ENCODE measurements around the gene FIBCD1.

The FIBCD1 gene

DNA sequence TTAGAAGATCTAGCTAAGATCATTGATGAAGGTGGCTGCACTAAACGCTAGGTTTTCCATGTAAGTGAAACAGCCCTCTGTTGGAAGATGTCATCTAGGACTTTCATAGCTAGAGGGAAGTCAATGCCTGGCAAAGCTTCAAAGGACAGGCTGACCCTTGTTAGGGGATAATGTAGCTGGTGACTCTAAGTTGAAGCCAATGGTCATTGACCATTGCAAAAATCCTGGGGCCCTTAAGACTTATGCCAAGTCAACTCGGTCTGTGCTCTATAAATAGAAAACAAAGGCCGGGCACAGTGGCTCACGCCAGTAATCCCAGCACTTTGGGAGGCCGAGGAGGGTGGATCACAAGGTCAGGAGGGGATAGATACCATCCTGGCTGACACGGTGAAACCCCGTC lies 26.6 kb upstream of the FIBCD1 start:
- FAIRE-seq (no peak), DNase-seq (ENCODE audit: insufficient read length, low spot score) (no peak)
- TF ChIP-seq, protein P1, sequence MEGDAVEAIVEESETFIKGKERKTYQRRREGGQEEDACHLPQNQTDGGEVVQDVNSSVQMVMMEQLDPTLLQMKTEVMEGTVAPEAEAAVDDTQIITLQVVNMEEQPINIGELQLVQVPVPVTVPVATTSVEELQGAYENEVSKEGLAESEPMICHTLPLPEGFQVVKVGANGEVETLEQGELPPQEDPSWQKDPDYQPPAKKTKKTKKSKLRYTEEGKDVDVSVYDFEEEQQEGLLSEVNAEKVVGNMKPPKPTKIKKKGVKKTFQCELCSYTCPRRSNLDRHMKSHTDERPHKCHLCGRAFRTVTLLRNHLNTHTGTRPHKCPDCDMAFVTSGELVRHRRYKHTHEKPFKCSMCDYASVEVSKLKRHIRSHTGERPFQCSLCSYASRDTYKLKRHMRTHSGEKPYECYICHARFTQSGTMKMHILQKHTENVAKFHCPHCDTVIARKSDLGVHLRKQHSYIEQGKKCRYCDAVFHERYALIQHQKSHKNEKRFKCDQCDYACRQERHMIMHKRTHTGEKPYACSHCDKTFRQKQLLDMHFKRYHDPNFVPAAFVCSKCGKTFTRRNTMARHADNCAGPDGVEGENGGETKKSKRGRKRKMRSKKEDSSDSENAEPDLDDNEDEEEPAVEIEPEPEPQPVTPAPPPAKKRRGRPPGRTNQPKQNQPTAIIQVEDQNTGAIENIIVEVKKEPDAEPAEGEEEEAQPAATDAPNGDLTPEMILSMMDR (IDR thresholded peaks at IDR 0.05; ENCODE audit: insufficient read depth, missing control alignments): no peak

DNA sequence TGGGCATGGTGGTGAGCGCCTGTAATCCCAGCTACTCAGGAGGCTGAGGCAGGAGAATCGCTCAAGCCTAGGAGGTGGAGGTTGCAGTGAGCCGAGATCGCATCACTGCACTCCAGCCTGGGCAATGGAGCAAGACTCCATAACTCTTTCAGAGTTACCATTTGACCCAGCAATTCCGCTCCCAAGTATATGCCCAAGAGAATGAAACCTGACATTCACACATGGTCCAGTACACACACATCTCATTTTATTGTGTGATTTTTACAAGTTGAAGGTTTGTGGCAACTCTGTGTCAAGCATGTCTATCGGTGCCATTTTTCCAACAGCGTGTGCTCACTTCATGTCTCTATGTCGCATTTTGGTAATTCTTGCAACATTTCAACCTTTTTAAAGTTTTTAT lies 24.9 kb upstream of the FIBCD1 start:
- TF ChIP-seq, protein P1 (IDR thresholded peaks at IDR 0.05; ENCODE audit: insufficient read depth, missing control alignments): no peak
- no peak for FAIRE-seq

DNA sequence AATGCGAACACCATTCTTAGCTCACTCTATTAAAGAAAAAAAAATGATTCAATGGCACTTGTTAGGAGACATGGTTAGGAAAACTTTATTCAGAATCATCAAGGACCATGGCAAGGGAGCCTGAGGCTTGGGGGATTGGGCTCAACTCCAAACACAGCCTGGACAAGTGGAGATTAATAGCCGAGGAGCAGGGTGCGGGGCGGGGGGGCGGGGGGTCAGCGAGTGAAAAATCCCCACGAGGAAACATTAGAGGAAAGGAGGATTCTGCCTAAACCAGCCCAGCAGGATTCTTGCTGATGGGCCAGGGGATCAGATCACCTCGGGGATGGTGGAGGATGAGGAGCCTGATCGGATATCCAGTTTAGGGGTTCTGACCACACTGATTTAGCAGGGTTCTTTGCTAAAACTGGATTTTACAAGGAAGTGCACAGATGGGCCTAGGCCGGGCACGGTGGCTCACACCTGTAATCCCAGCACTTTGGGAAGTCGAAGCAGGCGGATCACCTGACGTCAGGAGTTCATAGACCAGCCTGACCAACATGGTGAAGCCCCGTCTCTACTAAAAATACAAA lies 24.4 kb upstream of the FIBCD1 start:
- FAIRE-seq: no peak
- TF ChIP-seq, protein P1 (IDR thresholded peaks at IDR 0.05; ENCODE audit: insufficient read depth, missing control alignments): no peak
- no peak for DNase-seq (ENCODE audit: insufficient read length, low spot score)

More for the DNA sequence above, 24.9 kb upstream of the FIBCD1 start:
- DNase-seq (ENCODE audit: insufficient read length, low spot score): no peak

DNA sequence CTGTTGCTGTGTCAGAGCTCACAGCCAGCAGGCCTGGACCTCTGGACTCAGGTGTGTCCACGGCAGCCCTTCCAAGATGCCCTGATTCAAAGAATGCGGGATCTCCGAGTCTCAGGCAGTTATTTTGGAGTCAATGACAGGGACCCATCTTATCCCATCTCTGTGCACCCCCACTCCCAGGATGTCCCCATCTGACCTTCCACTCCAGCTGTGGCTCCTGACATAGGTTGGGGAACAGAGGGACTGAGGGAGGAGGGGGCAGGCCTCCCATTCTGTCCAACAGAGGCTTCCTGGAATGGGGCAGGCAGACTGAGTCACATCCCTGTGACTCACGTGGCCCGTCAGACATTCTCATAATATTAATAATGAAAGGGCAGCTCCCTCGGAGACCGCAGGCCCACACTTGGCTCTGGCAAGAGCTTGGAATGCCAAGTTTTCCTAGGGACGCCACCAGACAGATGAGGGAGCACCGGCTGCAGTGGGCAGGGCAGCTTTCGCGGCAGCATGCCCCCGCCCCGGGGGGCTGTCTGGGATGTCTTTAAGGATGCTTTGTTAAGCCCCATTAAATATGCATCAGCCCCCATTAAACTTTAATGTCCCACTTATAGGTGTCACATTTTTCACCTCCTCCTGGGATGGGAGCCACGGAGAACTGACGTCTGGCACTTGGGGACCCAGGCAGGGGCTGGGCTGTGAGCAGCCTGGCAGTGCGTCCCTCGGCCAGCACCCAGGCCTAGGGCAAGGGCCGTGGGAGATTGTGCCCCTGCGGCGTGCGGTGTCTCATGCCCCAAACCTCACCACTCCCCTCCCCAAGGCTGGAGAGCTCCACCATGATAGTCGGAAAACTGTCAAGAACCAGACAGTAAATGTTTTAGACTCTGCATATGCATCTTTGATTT lies 23.6 kb upstream of the FIBCD1 start:
- DNase-seq (ENCODE audit: insufficient read length, low spot score) (no peak), FAIRE-seq (no peak)
- TF ChIP-seq, protein P1 (IDR thresholded peaks at IDR 0.05; ENCODE audit: insufficient read depth, missing control alignments): no peak

DNA sequence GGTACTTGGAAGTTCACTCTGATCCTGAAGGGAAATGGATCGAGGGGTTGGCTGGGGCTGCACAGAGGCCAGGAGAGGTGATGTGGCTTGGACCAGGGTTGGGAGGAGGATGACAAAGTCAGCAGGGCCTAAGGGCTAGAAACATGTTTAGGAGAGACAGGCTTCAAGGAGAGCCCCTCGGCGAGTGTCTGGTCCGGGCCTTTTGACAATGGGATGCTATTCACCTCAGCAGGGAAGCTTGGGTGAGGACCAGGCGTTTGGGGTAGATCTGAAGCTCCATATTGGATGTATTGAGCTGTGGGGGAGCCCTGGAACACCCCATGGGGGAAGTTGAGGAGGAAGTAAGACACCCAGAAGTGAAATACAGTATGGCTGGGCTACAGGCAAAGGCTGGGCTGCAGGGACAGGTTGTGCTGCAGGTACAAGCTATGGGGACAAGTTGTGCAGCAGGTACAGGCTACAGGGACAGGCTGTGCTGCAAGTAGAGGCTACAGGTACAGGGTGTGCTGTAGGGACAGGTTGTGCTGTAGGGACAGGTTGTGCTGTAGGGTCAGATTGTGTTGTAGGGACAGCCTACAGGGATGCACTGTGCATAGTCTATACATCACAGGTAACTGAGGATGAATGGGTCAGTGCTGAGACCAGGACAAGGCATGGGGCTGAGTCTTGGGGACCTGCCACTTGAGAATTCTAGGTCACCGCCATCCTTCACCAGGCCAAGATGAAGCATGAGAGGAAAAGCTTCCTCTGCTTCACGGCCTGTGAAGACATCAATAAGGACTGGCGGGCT lies 22.7 kb upstream of the FIBCD1 start:
- FAIRE-seq: no peak
- DNase-seq (ENCODE audit: insufficient read length, low spot score): no peak
- TF ChIP-seq, protein P1 (IDR thresholded peaks at IDR 0.05; ENCODE audit: insufficient read depth, missing control alignments): no peak

DNA sequence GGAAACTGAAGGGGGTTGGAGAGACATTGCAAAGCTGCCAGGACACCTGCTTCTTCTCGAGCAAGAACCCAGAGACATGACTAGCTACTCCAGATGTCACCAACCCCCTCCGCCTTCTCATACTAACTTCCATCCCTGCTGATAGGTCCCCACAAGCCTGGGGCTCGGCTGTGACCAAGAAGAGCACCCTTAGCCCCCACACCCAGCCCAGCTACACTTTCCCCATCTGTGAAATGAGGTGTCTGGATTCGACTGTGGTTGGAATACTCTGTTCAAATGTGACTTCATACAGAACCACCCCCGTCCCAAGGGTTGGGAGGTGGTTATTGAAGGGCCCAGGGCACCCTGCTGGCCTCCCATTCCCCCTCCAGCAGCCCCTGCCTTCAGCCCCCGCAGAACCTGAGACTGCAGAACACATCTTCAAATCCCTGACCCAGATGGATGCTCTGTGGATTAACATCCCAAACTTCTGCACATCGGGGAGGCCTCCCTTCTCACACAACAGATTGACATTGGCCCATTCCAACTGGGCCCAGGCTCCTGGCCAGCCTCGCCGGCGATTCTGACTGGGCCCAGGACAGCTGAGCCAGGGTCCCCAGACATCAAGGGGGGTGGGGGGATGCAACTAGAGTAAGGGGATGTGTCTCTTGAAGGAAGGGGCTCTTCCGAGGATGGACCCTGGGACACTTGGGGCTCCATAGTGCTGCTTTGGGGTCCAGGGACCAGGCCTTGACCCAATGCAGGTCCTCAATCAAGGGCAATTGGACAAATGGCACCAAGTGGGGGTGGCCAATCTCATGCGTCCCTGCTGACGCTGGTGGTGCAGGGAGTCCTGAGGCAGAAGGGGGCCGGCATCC lies 21.7 kb upstream of the FIBCD1 start:
- TF ChIP-seq, protein P1 (IDR thresholded peaks at IDR 0.05; ENCODE audit: insufficient read depth, missing control alignments): no peak
- no peak for FAIRE-seq
- DNase-seq (ENCODE audit: insufficient read length, low spot score): no peak
